Suprapubic skin (tissue), 4 donors: ENCODE measurements around the gene FUT2. TPM values are rescaled to one million over a fixed set of nuclear protein-coding genes. Genes with fewer than 3 reads are reported as not detected.

Source experiments
- DNase-seq, 2 donors: peaks; one replicate each; pipeline ENCODE4 v3.0.0-alpha.2; 2019; ENCODE audit warnings: low spot score in 2 of 2
- H3K27ac ChIP-seq: fragments of 200-600 bp; sonication (generic); one replicate; pipeline ENCODE4 v1.5.1; 2019
- H3K27me3 ChIP-seq: fragments of 200-600 bp; sonication (generic); one replicate; pipeline ENCODE4 v1.5.1; 2019
- H3K36me3 ChIP-seq: fragments of 200-600 bp; sonication (generic); one replicate; pipeline ENCODE4 v1.5.1; 2019
- H3K4me1 ChIP-seq: fragments of 200-600 bp; sonication (generic); one replicate; pipeline ENCODE4 v1.5.1; 2019
- H3K4me3 ChIP-seq: fragments of 200-600 bp; sonication (generic); one replicate; pipeline ENCODE4 v1.5.1; 2019; ENCODE audit warnings: mild to moderate bottlenecking
- H3K9me3 ChIP-seq: fragments of 200-600 bp; sonication (generic); one replicate; pipeline ENCODE4 v1.5.1; 2019
- CTCF ChIP-seq, 2 donors: fragments of 200-600 bp in 1 of 2; fragments of 450-650 bp in 1 of 2; sonication (generic) in 1 of 2; IDR thresholded peaks; one replicate each; pipeline ENCODE4 v1.5.1; 2016 to 2019; ENCODE audit warnings: antibody characterized with exemption in 2 of 2, mild to moderate bottlenecking in 1 of 2, moderate library complexity in 1 of 2
- EP300 ChIP-seq: sonication (generic); formaldehyde crosslinking; IDR thresholded peaks from one replicate; pipeline ENCODE4 v1.6.1; 2017; ENCODE audit warnings: antibody characterized with exemption
- POLR2A ChIP-seq, 2 donors: fragments of 450-650 bp; IDR thresholded peaks; one replicate each; pipeline ENCODE4 v1.6.1; 2017; ENCODE audit warnings: antibody characterized with exemption in 2 of 2, mild to moderate bottlenecking in 2 of 2, moderate library complexity in 2 of 2
- POLR2AphosphoS5 ChIP-seq, 3 donors: sonication (generic); formaldehyde crosslinking; IDR thresholded peaks; one replicate each; pipeline ENCODE4 v1.6.1; 2017; ENCODE audit warnings: antibody characterized with exemption in 3 of 3
- WGBS: methylation state at CpG from one replicate; pipeline ENCODE4 v1.1.5; 2018; 5-methylcytosine and 5-hydroxymethylcytosine counted together
- total RNA-seq, 4 donors: library from RNA; depleted of rRNA; stranded (reverse); fragments of >200 nt; gene quantifications; one replicate each; pipeline ENCODE4 v1.1.0, GENCODE V29; 2016

FUT2 gene
- total RNA-seq, 4 donors from 2014 or later, result 2.1 to 17.4 (median 4.9) TPM

- WGBS, result 80% methylated on average over 14 of the region's 33 CpGs
- Histone ChIP-seq H3K36me3 (no peaks in the 10 kb centered on the region), H3K27me3 (no peaks in the 10 kb centered on the region), H3K4me3 (peak within 1 kb of the TSS; percentile 52), H3K4me1 (peaks cover 43% of the 10 kb centered on the region), H3K9me3 (no peaks in the 10 kb centered on the region), H3K27ac (peak within 1 kb of the TSS; percentile 56)
- peak in 1 of 2 donors; percentile 75 for DNase-seq
- TF ChIP-seq POLR2A (IDR thresholded peaks at IDR 0.05), result no peak
- no peak for TF ChIP-seq POLR2AphosphoS5 (IDR thresholded peaks at IDR 0.05)
- no peak for TF ChIP-seq CTCF (IDR thresholded peaks at IDR 0.05)
- no peak for TF ChIP-seq EP300
These were observed 23.7 kb downstream of the FUT2 start, which contains the start of gene MAMSTR for GRCh38 chr19:48719263-48720171. MAMSTR (minus strand) TSS chr19:48719725; CDS start chr19:48719031, 694 bp downstream.

GRCh38 chr19:48720251-48720612 is 24.5 kb downstream of the FUT2 start:
- H3K27ac ChIP-seq, result peak overlapping the region; percentile 56
- H3K4me1 ChIP-seq, result peaks cover 43% of the 10 kb centered on the region
- no peaks in the 10 kb centered on the region for H3K27me3 ChIP-seq
- H3K9me3 ChIP-seq, result no peaks in the 10 kb centered on the region
- 26% methylated on average over 12 of the region's 12 CpGs for whole genome bisulfite sequencing
- no peaks in the 10 kb centered on the region for H3K36me3 ChIP-seq
- H3K4me3 ChIP-seq, result peak overlapping the region; percentile 52
- DNase-seq, result no peak
- no peak for TF ChIP-seq EP300
- no peak for TF ChIP-seq POLR2AphosphoS5 (IDR thresholded peaks at IDR 0.05)
- no peak for TF ChIP-seq POLR2A (IDR thresholded peaks at IDR 0.05)
- no peak for TF ChIP-seq CTCF (IDR thresholded peaks at IDR 0.05)

- DNase-seq, result peak; percentile 99 to 100
- Histone ChIP-seq H3K27ac (peak overlapping the region; percentile 56), H3K36me3 (no peaks in the 10 kb centered on the region), H3K27me3 (no peaks in the 10 kb centered on the region), H3K4me3 (peak overlapping the region; percentile 52), H3K4me1 (peaks cover 40% of the 10 kb centered on the region), H3K9me3 (no peaks in the 10 kb centered on the region)
- WGBS, result 7% methylated on average over 41 of the region's 42 CpGs
- TF ChIP-seq POLR2AphosphoS5 (IDR thresholded peaks at IDR 0.05), result peak in 2 of 3 donors; percentile 40 to 77
- TF ChIP-seq EP300, result no peak
These were observed 25.0 kb downstream of the FUT2 start for GRCh38 chr19:48720613-48721296.

GRCh38 chr19:48722196-48722708 is 26.5 kb downstream of the FUT2 start:
- no peak for DNase-seq
- no peak overlapping the region for H3K4me3 ChIP-seq
- TF ChIP-seq EP300 (no peak), POLR2AphosphoS5 (IDR thresholded peaks at IDR 0.05) (no peak), POLR2A (IDR thresholded peaks at IDR 0.05) (no peak)
- H3K27ac ChIP-seq, result no peak overlapping the region
- H3K9me3 ChIP-seq, result no peaks in the 10 kb centered on the region
- peaks cover 26% of the 10 kb centered on the region for H3K4me1 ChIP-seq
- WGBS, result 83% methylated on average over 11 of the region's 11 CpGs
- no peaks in the 10 kb centered on the region for H3K36me3 ChIP-seq
- H3K27me3 ChIP-seq, result no peaks in the 10 kb centered on the region

GRCh38 chr19:48724796-48725753 is 29.3 kb downstream of the FUT2 start:
- H3K4me1 ChIP-seq, result peaks cover 20% of the 10 kb centered on the region
- DNase-seq, result no peak
- 53% methylated on average over 11 of the region's 11 CpGs for WGBS
- no peaks in the 10 kb centered on the region for H3K9me3 ChIP-seq
- no peaks in the 10 kb centered on the region for H3K27me3 ChIP-seq
- H3K4me3 ChIP-seq, result no peak overlapping the region
- peak overlapping the region; percentile 75 for H3K27ac ChIP-seq
- TF ChIP-seq POLR2AphosphoS5 (IDR thresholded peaks at IDR 0.05) (peak in 1 of 3 donors; percentile 69), CTCF (IDR thresholded peaks at IDR 0.05) (no peak)
- H3K36me3 ChIP-seq, result no peaks in the 10 kb centered on the region
